Activated T-helper 1 cell treated with anti-CD3 and anti-CD28 coated beads, Interleukin-2, amount 50 U/mL, for 16 hours (primary cell): ENCODE results near the gene CTTNBP2.

Experiments used
- DNase-seq, 2 donors: peaks; one replicate each; pipeline ENCODE4 v3.0.0-alpha.2; 2020; ENCODE audit warnings: low read depth in 1 of 2, low spot score in 1 of 2

Gene CTTNBP2

GRCh38 chr7:117873310-117874190 lies at the start of gene CTTNBP2:
CTTNBP2 (minus strand) TSS chr7:117873441; CDS start chr7:117873415, 26 bp downstream.
- no peak for DNase-seq

- DNase-seq = no peak
Observed at GRCh38 chr7:117916309-117916708, 43.1 kb upstream of the CTTNBP2 start.

- DNase-seq = no peak
Observed at GRCh38 chr7:117912421-117912820, 39.2 kb upstream of the CTTNBP2 start.

GRCh38 chr7:117908031-117908795 lies 35.0 kb upstream of the CTTNBP2 start:
- no peak for DNase-seq

- no peak for DNase-seq
Observed at GRCh38 chr7:117907049-117907640, 33.9 kb upstream of the CTTNBP2 start.

- DNase-seq = no peak
Observed at GRCh38 chr7:117902314-117902889, 29.2 kb upstream of the CTTNBP2 start.

GRCh38 chr7:117901089-117901797 lies 28.0 kb upstream of the CTTNBP2 start:
- no peak for DNase-seq

GRCh38 chr7:117896339-117896738 lies 23.1 kb upstream of the CTTNBP2 start:
- no peak for DNase-seq

GRCh38 chr7:117895276-117895675 lies 22.0 kb upstream of the CTTNBP2 start:
- DNase-seq = no peak

GRCh38 chr7:117894037-117894436 lies 20.8 kb upstream of the CTTNBP2 start:
- no peak for DNase-seq

- DNase-seq = no peak
Observed at GRCh38 chr7:117892821-117893220, 19.6 kb upstream of the CTTNBP2 start.

GRCh38 chr7:117889611-117890010 lies 16.4 kb upstream of the CTTNBP2 start:
- no peak for DNase-seq

- DNase-seq = no peak
Observed at GRCh38 chr7:117888627-117889026, 15.4 kb upstream of the CTTNBP2 start.

- DNase-seq = no peak
Observed at GRCh38 chr7:117882594-117882993, 9.4 kb upstream of the CTTNBP2 start.

GRCh38 chr7:117876761-117877160 lies 3.5 kb upstream of the CTTNBP2 start:
- no peak for DNase-seq

- no peak for DNase-seq
Observed at GRCh38 chr7:117875566-117875965, 2.3 kb upstream of the CTTNBP2 start.

- DNase-seq = no peak
Observed at GRCh38 chr7:117874191-117874700, 1.0 kb upstream of the CTTNBP2 start.

GRCh38 chr7:117872561-117873309 lies 506 bp downstream of the CTTNBP2 start:
- DNase-seq = no peak

GRCh38 chr7:117871778-117872538 lies 1.3 kb downstream of the CTTNBP2 start:
- no peak for DNase-seq
